HG03159 (cell line): ENCODE measurements around the gene CFAP52.
"Not testable (repeated sequence)": the region's sequence is repeated elsewhere in the genome, so short reads cannot be mapped to it uniquely, and the experiment has no call there.

Experiments
- ATAC-seq: cut with Tn5 transposase; IDR thresholded peaks from one replicate; pipeline ENCODE4 v1.9.1; 2021; ENCODE audit warnings: mild to moderate bottlenecking, moderate library complexity; ENCODE audit not compliant: unreplicated experiment

Gene CFAP52

GRCh38 chr17:9568957-9569588, 7.4 kb upstream of the CFAP52 start:
- no peak for ATAC-seq

- ATAC-seq: no peak
These were observed 5.2 kb upstream of the CFAP52 start for GRCh38 chr17:9571201-9571600.

- ATAC-seq: peak; percentile 80
These were observed 901 bp upstream of the CFAP52 start, which contains the start of gene STX8 for GRCh38 chr17:9575381-9576101. TSS of gene STX8 (minus strand) at chr17:9575820. CDS start at chr17:9575808, 12 bp downstream.

- ATAC-seq: no peak
These were observed 899 bp downstream of the CFAP52 start for GRCh38 chr17:9577373-9577709.

- no peak for ATAC-seq
These were observed 11.7 kb downstream of the CFAP52 start for GRCh38 chr17:9587969-9588656.

- no peak for ATAC-seq
These were observed 17.6 kb downstream of the CFAP52 start for GRCh38 chr17:9594065-9594464.

GRCh38 chr17:9597638-9598037, 21.2 kb downstream of the CFAP52 start:
- ATAC-seq: not testable (repeated sequence)

- no peak for ATAC-seq
These were observed 22.2 kb downstream of the CFAP52 start for GRCh38 chr17:9598661-9599060.

- not testable (repeated sequence) for ATAC-seq
These were observed 28.1 kb downstream of the CFAP52 start for GRCh38 chr17:9604583-9604982.

- ATAC-seq: no peak
These were observed 30.0 kb downstream of the CFAP52 start for GRCh38 chr17:9606453-9606852.

GRCh38 chr17:9607058-9607457, 30.6 kb downstream of the CFAP52 start:
- not testable (repeated sequence) for ATAC-seq

- no peak for ATAC-seq
These were observed 35.1 kb downstream of the CFAP52 start for GRCh38 chr17:9611557-9611956.

- no peak for ATAC-seq
These were observed 35.6 kb downstream of the CFAP52 start for GRCh38 chr17:9612006-9612405.

- no peak for ATAC-seq
These were observed 39.0 kb downstream of the CFAP52 start for GRCh38 chr17:9615486-9615885.

GRCh38 chr17:9622961-9623360, 46.5 kb downstream of the CFAP52 start:
- no peak for ATAC-seq

- ATAC-seq: no peak
These were observed 52.1 kb downstream of the CFAP52 start for GRCh38 chr17:9628509-9628908.

GRCh38 chr17:9632741-9633140, 56.3 kb downstream of the CFAP52 start:
- ATAC-seq: no peak

- ATAC-seq: no peak
These were observed 58.9 kb downstream of the CFAP52 start for GRCh38 chr17:9635340-9635739.

- no peak for ATAC-seq
These were observed 60.1 kb downstream of the CFAP52 start for GRCh38 chr17:9636501-9636900.

GRCh38 chr17:9640388-9640787, 63.9 kb downstream of the CFAP52 start:
- not testable (repeated sequence) for ATAC-seq

GRCh38 chr17:9643611-9644010, 67.2 kb downstream of the CFAP52 start:
- no peak for ATAC-seq
